Ectodermal cell (in vitro differentiated cells): Measurements from ENCODE around the gene COL26A1.
"Not testable (repeated sequence)": the region's sequence is repeated elsewhere in the genome, so short reads cannot be mapped to it uniquely, and the experiment has no call there.

Experiments
- H3K27ac ChIP-seq: 2 replicates; pipeline ENCODE4 v1.7.0; 2013; ENCODE audit warnings: mild to moderate bottlenecking, low read depth, low read length; ENCODE audit not compliant: insufficient read depth, poor library complexity, severe bottlenecking
- H3K27me3 ChIP-seq: 2 replicates; pipeline ENCODE4 v1.7.0; 2013; ENCODE audit warnings: mild to moderate bottlenecking, low read length; ENCODE audit not compliant: insufficient read depth, control insufficient read depth, poor library complexity, severe bottlenecking
- H3K36me3 ChIP-seq: one replicate; pipeline ENCODE4 v1.7.0; 2013; ENCODE audit warnings: low read length; ENCODE audit not compliant: control insufficient read depth, insufficient read depth
- H3K4me1 ChIP-seq: one replicate; pipeline ENCODE4 v1.7.0; 2013; ENCODE audit warnings: low read length; ENCODE audit not compliant: control insufficient read depth, insufficient read depth
- H3K4me3 ChIP-seq: 2 replicates; pipeline ENCODE4 v1.7.0; 2013; ENCODE audit warnings: low read depth, low read length, control low read depth; ENCODE audit not compliant: insufficient read depth
- H3K9me3 ChIP-seq: 2 replicates; pipeline ENCODE4 v1.7.0; 2013; ENCODE audit warnings: mild to moderate bottlenecking, low read length, moderate library complexity; ENCODE audit not compliant: control insufficient read depth
- WGBS, 2 experiments: methylation state at CpG; one replicate each; pipeline ENCODE4 v1.1.7; 2013; ENCODE audit warnings: missing lambda C conversion rate in 2 of 2; 5-methylcytosine and 5-hydroxymethylcytosine counted together

COL26A1 gene

DNA sequence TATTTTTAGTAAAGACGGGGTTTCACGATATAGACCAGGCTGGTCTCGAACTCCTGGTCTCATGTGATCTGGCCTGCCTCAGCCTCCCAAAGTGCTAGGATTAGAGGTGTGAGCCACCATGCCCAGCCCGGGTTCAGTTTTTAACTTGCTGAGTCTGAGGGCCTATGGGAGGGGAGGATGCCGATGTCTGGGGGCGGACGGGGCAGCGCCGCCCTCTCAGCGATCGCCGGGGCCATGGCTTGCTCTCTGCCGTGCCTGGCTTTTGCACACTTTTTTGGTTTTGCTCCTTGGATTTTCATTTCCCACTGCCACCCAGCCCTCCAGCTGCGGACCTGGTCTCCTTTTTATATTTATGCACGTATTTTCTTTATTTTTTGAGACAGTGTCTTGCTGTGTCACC is 15.2 kb upstream of the COL26A1 start:
- Histone ChIP-seq H3K9me3 (no peaks in the 10 kb centered on the region), H3K27me3 (no peaks in the 10 kb centered on the region), H3K4me3 (no peak overlapping the region), H3K36me3 (no peaks in the 10 kb centered on the region), H3K4me1 (no peaks in the 10 kb centered on the region), H3K27ac (no peak overlapping the region)
- 90 to 91% methylated on average over 15 of the region's 15 CpGs for WGBS, 2 experiments

DNA sequence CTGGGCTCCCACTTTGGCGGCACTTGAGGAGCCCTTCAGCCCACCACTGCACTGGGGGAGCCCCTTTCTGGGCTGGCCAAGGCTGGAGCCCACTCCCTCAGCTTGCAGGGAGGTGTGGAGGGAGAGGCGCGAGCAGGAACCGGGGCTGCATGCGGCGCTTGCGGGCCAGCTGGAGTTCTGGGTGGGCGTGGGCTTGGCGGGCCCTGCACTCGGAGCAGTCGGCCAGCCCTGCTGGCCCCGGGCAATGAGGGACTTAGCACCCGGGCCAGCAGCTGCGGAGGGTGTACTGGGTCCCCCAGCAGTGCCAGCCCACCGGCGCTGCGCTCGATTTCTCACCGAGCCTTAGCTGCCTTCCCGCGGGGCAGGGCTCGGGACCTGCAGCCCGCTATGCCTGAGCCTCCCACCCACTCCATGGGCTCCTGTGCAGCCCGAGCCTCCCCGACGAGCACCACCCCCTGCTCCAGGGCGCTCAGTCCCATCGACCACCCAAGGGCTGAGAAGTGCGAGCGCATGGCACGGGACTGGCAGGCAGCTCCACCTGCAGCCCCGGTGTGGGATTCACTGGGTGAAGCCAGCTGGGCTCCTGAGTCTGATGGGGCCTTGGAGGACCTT is 14.1 kb upstream of the COL26A1 start:
- not testable (repeated sequence) for H3K4me1 ChIP-seq, H3K4me3 ChIP-seq, H3K36me3 ChIP-seq, H3K9me3 ChIP-seq, H3K27me3 ChIP-seq, H3K27ac ChIP-seq
- 95 to 96% methylated on average over 29 of the region's 32 CpGs for WGBS, 2 experiments

DNA sequence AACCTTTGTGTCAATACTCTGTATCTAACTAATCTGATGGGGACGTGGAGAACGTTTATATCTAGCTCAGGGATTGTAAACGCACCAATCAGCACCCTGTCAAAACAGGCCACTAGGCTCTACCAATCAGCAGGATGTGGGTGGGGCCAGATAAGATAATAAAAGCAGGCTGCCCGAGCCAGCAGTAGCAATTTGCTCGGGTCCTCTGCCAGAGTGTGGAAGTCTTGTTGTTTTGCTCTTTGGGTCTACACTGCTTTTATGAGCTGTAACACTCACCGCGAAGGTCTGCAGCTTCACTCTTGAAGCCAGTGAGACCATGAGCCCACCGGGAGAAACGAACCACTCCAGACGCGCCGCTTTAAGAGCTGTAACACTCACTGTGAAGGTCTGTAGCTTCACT is 13.4 kb upstream of the COL26A1 start:
- H3K4me1 ChIP-seq, H3K27me3 ChIP-seq, H3K27ac ChIP-seq, H3K4me3 ChIP-seq, H3K9me3 ChIP-seq, H3K36me3 ChIP-seq: not testable (repeated sequence)
- WGBS, 2 experiments = 93% methylated on average over 12 of the region's 12 CpGs

DNA sequence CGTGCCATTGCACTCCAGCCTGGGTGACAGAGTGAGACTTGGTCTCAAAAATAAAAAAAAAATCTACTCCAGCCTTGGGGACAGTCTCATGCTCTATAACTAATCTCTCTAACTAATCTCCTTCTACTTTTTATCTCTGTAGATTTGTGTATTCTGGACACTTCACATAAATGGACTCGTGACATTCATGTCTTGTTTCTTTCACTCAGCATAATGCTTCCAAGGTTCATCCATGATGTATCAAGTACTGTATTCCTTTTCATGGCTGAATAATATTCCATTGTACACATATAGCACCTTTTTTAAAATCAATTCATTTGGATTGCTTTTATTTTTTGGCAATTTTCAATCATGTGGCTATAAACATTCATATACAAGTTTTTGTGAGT is 9.8 kb upstream of the COL26A1 start:
- H3K27ac ChIP-seq = no peak overlapping the region
- no peak overlapping the region for H3K4me3 ChIP-seq
- 72 to 76% methylated on average over 2 of the region's 2 CpGs for WGBS, 2 experiments

DNA sequence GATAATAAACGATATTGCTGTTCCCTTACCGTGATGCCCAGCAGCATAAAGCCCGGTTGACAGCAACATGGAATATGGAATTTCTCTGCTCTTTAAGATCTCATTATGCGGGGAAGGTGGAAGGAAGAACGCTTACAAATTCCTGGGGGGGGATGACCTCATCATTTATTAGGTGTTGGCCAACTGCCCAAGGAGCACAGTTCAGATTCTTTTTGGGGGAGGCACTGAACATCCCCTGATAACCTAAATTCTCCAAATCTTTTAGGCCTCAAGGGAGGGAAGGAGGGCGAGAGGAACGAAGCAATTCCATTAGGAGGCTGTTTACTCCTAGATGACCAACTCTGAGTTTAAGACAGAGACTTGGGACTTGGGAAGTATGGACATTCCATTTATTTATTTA is 5.2 kb upstream of the COL26A1 start:
- Histone ChIP-seq H3K36me3 (no peaks in the 10 kb centered on the region), H3K27ac (no peak overlapping the region), H3K4me1 (no peaks in the 10 kb centered on the region), H3K9me3 (no peaks in the 10 kb centered on the region), H3K27me3 (peaks cover 8% of the 10 kb centered on the region), H3K4me3 (no peak overlapping the region)
- 93% methylated on average over 7 of the region's 7 CpGs for WGBS, 2 experiments

More for the DNA sequence above, 9.8 kb upstream of the COL26A1 start:
- Histone ChIP-seq H3K27me3 (no peaks in the 10 kb centered on the region), H3K9me3 (no peaks in the 10 kb centered on the region), H3K4me1 (no peaks in the 10 kb centered on the region), H3K36me3 (no peaks in the 10 kb centered on the region)

DNA sequence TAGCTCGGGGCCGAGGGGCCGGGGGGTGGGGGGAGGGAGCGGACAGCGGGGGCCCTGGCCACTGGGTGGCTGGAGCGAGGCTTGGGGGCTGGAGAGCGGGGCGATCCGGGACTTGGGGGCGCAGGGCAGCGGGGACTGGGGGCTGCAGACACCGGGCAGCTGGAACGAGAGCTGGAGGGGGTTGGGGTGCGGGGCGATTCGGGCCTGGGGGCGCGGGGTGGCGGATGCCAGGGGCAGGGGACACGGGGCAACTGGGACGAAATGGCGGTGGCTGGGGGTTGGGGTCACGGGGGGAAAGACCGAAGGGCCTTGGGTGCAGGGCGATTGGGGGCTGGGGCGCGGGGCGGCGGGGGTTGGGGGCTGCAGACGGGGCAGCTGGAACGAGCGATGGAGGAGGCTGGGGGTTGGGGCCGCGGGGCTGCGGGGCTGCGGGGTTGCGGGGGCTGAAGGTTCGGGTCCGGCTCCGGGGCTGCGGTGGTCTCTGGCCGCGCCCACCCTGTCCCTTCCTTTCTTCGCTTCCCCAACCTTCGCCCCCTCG is 590 bp downstream of the COL26A1 start:
- H3K27me3 ChIP-seq = peaks cover 12% of the 10 kb centered on the region
- WGBS, 2 experiments = 0 to 1% methylated on average over 43 to 46 of the region's 46 CpGs
- H3K9me3 ChIP-seq = no peaks in the 10 kb centered on the region
- H3K4me3 ChIP-seq = peak overlapping the region; percentile 94
- peaks cover 2% of the 10 kb centered on the region for H3K36me3 ChIP-seq
- H3K4me1 ChIP-seq = no peaks in the 10 kb centered on the region
- no peak overlapping the region for H3K27ac ChIP-seq

DNA sequence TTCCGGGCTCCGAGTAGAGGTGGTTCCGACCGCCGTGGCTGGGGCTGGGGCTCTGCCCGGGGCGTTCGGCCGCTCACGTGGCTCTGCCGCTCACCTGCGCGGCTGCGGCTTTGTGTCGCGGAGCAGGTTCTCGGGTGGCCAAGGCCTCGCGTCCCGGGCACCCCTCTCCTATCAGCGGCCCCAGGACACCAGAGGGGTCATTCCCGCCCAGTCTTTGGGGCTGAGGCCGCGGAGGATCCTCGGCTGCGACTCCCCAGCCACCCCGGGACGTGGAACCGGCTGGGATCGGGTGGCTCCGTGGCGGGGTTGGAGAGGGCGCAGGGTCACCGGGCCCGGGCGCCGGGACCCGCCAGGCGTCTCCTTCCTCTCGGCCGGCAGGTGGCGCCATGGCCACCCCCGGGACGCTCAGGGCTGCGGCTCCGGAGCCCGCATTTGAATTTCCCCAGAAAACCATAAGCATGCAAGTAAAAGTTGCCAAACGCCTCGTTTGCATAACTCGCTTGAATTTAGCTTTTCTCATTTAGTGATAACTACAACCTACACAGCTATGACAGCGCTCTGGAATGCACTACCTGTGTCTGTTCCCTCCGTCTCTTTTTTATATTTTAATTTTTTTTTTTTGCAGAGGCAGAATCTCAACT is 1.2 kb downstream of the COL26A1 start:
- peak overlapping the region; percentile 94 for H3K4me3 ChIP-seq
- 1 to 2% methylated on average over 52 of the region's 52 CpGs for WGBS, 2 experiments
- H3K27ac ChIP-seq = no peak overlapping the region

DNA sequence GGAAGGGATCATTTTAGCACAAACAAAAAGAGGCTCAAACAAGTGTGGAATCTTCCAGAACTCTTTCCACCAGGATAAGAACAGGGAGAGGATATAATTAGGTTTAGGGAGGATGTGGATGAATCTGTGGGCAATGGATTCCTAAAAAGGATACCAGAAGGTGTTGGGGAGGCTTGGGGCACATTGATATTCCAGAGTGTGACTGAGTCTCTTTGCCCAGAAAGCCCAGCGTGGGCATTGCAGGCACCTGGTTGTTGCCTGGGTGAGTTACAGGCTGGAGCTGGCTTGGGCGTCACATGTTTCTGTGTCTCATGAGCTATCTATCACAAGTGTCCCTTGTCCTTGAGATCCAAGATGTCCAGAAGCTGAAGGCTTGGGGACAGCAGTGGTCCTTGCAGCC is 3.3 kb downstream of the COL26A1 start:
- H3K27me3 ChIP-seq = peaks cover 12% of the 10 kb centered on the region
- no peaks in the 10 kb centered on the region for H3K9me3 ChIP-seq
- 94 to 97% methylated on average over 2 of the region's 2 CpGs for WGBS, 2 experiments
- no peak overlapping the region for H3K27ac ChIP-seq
- no peak overlapping the region for H3K4me3 ChIP-seq
- peaks cover 2% of the 10 kb centered on the region for H3K36me3 ChIP-seq
- no peaks in the 10 kb centered on the region for H3K4me1 ChIP-seq

More for the DNA sequence above, 1.2 kb downstream of the COL26A1 start:
- Histone ChIP-seq H3K9me3 (no peaks in the 10 kb centered on the region), H3K4me1 (no peaks in the 10 kb centered on the region), H3K27me3 (peaks cover 12% of the 10 kb centered on the region), H3K36me3 (peaks cover 2% of the 10 kb centered on the region)

DNA sequence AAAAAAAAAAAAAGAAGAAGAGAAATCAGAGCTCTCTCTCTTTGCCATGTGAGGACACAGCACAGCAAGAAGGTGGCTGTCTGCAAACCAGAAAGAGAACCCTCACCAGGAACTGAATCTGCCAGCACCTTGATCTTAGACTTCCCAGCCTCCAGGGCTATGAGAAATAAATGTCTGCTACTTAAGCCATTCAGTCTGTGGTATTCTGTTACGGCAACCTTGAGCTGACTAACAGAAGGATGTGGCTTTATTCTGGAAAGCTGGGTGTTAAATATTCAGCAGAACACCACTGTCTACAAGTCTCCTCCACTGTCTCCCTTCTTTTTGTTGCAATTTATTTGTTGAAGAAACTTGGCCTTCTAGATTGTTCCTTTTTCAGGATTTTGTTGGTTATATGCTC is 5.0 kb downstream of the COL26A1 start:
- peaks cover 2% of the 10 kb centered on the region for H3K36me3 ChIP-seq
- no peak overlapping the region for H3K27ac ChIP-seq
- H3K9me3 ChIP-seq = no peaks in the 10 kb centered on the region
- peaks cover 1% of the 10 kb centered on the region for H3K27me3 ChIP-seq
- no peaks in the 10 kb centered on the region for H3K4me1 ChIP-seq
- 100% methylated on average over 1 of the region's 1 CpG for WGBS, 2 experiments
- no peak overlapping the region for H3K4me3 ChIP-seq

DNA sequence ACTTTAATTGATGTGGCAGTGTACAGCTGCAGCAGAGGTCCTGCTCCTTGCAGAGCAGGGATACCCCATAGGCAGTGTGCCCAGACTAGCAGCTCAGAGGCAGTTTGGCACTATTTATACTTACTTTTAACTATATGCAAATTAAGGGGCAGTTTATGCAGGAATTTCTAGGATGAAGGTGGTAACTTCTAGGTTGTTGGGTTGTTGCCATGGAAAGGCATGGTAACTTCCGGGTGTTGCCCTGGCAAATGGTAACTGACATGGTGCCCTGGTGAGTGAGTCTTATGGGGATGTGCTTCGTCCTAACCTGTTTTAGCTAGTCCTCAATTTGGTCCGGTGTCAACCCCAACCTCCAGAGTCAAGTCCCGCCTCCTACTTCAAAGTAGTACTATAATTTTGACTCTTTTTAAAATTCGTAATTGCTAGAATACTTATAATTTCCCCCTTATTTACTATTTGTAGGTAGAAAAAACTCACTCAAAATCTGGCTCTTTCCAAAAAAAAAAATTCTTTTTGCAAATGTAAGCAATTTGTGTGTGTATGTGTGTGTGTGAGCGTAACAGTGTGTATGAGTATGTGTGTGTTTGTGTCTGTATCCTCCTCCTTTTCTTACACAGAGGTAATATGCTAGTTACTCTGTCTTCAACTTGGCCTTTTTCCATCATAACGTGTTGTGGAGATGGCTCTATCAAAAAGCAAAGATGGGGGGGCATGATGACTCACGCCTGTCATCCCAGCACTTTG is 5.9 kb downstream of the COL26A1 start:
- WGBS, 2 experiments = 88 to 92% methylated on average over 6 to 7 of the region's 8 CpGs
- no peaks in the 10 kb centered on the region for H3K9me3 ChIP-seq

More for the DNA sequence above, 5.9 kb downstream of the COL26A1 start:
- Histone ChIP-seq H3K4me1 (no peaks in the 10 kb centered on the region), H3K27ac (no peak overlapping the region), H3K27me3 (no peaks in the 10 kb centered on the region), H3K36me3 (peaks cover 2% of the 10 kb centered on the region), H3K4me3 (no peak overlapping the region)
